Progenitor cell of endocrine pancreas (in vitro differentiated cells): Measurements from ENCODE around the gene SH3D19. TPM values are rescaled to one million over a fixed set of nuclear protein-coding genes. Genes with fewer than 3 reads are reported as not detected.

ENCODE experiments used
- DNase-seq: peaks from one replicate; pipeline ENCODE4 v3.0.0; 2021; ENCODE audit warnings: low spot score; ENCODE audit not compliant: unreplicated experiment
- H3K27ac Mint-ChIP-seq: 2 replicates; pipeline ENCODE4 v1.8.0; 2021; ENCODE audit warnings: mild to moderate bottlenecking, moderate library complexity, mixed read lengths
- H3K27me3 Mint-ChIP-seq: 2 replicates; pipeline ENCODE4 v1.8.0; 2021; ENCODE audit warnings: mixed read lengths
- H3K36me3 Mint-ChIP-seq: 2 replicates; pipeline ENCODE4 v1.8.0; 2022; ENCODE audit warnings: mixed read lengths; ENCODE audit not compliant: insufficient read depth
- H3K4me1 Mint-ChIP-seq: 2 replicates; pipeline ENCODE4 v1.8.0; 2021; ENCODE audit warnings: low read depth, mixed read lengths
- H3K4me3 Mint-ChIP-seq: 2 replicates; pipeline ENCODE4 v1.8.0; 2021; ENCODE audit warnings: low read depth, mild to moderate bottlenecking, moderate library complexity, mixed read lengths
- H3K9me3 Mint-ChIP-seq: 2 replicates; pipeline ENCODE4 v1.8.0; 2021; ENCODE audit warnings: low read depth, mixed read lengths
- CTCF ChIP-seq: fragments of 200-600 bp; sonication (generic); IDR thresholded peaks from one replicate; pipeline ENCODE4 v1.5.0; 2021; ENCODE audit warnings: antibody characterized with exemption, mild to moderate bottlenecking; ENCODE audit not compliant: unreplicated experiment
- total RNA-seq: library from RNA; stranded (reverse); gene quantifications from 2 replicates; pipeline ENCODE4 v1.2.1, GENCODE V29; 2021

Gene SH3D19
- total RNA-seq, 1 donor from 2014 or later: 35.5 TPM

GRCh38 chr4:151163855-151164254, 161.6 kb downstream of the SH3D19 start:
- Mint-ChIP-seq H3K4me1 (no peaks in the 10 kb centered on the region), H3K9me3 (peaks cover 5% of the 10 kb centered on the region), H3K27ac (no peak overlapping the region), H3K36me3 (peaks cover 25% of the 10 kb centered on the region), H3K4me3 (no peak overlapping the region), H3K27me3 (no peaks in the 10 kb centered on the region)
- TF ChIP-seq CTCF: no peak
- DNase-seq: no peak

- Mint-ChIP-seq H3K4me1 (no peaks in the 10 kb centered on the region), H3K4me3 (no peak overlapping the region)
These were observed 166.4 kb downstream of the SH3D19 start for GRCh38 chr4:151158979-151159378.

GRCh38 chr4:151157543-151157942, 167.9 kb downstream of the SH3D19 start:
- H3K4me3 Mint-ChIP-seq: no peak overlapping the region
- peaks cover 27% of the 10 kb centered on the region for H3K36me3 Mint-ChIP-seq
- no peak for TF ChIP-seq CTCF
- H3K9me3 Mint-ChIP-seq: peaks cover 10% of the 10 kb centered on the region
- DNase-seq: no peak
- H3K27me3 Mint-ChIP-seq: no peaks in the 10 kb centered on the region
- H3K4me1 Mint-ChIP-seq: no peaks in the 10 kb centered on the region
- peak overlapping the region; percentile 25 for H3K27ac Mint-ChIP-seq

More at GRCh38 chr4:151158979-151159378, 166.4 kb downstream of the SH3D19 start:
- TF ChIP-seq CTCF: no peak
- Mint-ChIP-seq H3K9me3 (peaks cover 10% of the 10 kb centered on the region), H3K36me3 (peaks cover 30% of the 10 kb centered on the region), H3K27ac (no peak overlapping the region), H3K27me3 (no peaks in the 10 kb centered on the region)
- no peak for DNase-seq

GRCh38 chr4:151153585-151153984, 171.8 kb downstream of the SH3D19 start:
- Mint-ChIP-seq H3K36me3 (peaks cover 25% of the 10 kb centered on the region), H3K9me3 (peaks cover 10% of the 10 kb centered on the region), H3K4me3 (no peak overlapping the region), H3K27ac (no peak overlapping the region), H3K4me1 (peaks cover 3% of the 10 kb centered on the region), H3K27me3 (no peaks in the 10 kb centered on the region)
- no peak for DNase-seq
- TF ChIP-seq CTCF: no peak

GRCh38 chr4:151152028-151152427, 173.4 kb downstream of the SH3D19 start:
- no peak overlapping the region for H3K27ac Mint-ChIP-seq

More at GRCh38 chr4:151152028-151152427, 173.4 kb downstream of the SH3D19 start:
- Mint-ChIP-seq H3K27me3 (no peaks in the 10 kb centered on the region), H3K9me3 (peaks cover 4% of the 10 kb centered on the region), H3K36me3 (peaks cover 23% of the 10 kb centered on the region), H3K4me1 (peaks cover 3% of the 10 kb centered on the region), H3K4me3 (no peak overlapping the region)
- no peak for TF ChIP-seq CTCF
- DNase-seq: no peak
